Smooth muscle cell (in vitro differentiated cells): Measurements from ENCODE around the gene SOX5. TPM values are rescaled to one million over a fixed set of nuclear protein-coding genes. Genes with fewer than 3 reads are reported as not detected.
A peak's percentile ranks its signal among the peaks of the same experiment; 100 is the strongest.

Experiments
- DNase-seq: peaks from one replicate; lab custom pipeline; 2025; ENCODE audit not compliant: unreplicated experiment; lab: John Stamatoyannopoulos, UW
- H2AFZ ChIP-seq: fragments of 200-600 bp; sonication (generic); 2 replicates; pipeline ENCODE4 v1.6.0; 2016; ENCODE audit warnings: antibody characterized with exemption, low read depth, mild to moderate bottlenecking
- H3F3A ChIP-seq: fragments of 200-600 bp; sonication (generic); 2 replicates; pipeline ENCODE4 v1.6.0; 2017; ENCODE audit warnings: antibody characterized with exemption, low read depth
- H3K27ac ChIP-seq: fragments of 200-600 bp; sonication (generic); 2 replicates; pipeline ENCODE4 v1.5.1; 2016; ENCODE audit warnings: low read depth, mild to moderate bottlenecking
- H3K27me3 ChIP-seq: fragments of 200-600 bp; sonication (generic); 2 replicates; pipeline ENCODE4 v1.6.1; 2016; ENCODE audit warnings: low read depth, mild to moderate bottlenecking
- H3K36me3 ChIP-seq: fragments of 200-600 bp; sonication (generic); 2 replicates; pipeline ENCODE4 v1.5.1; 2016; ENCODE audit warnings: low read depth
- H3K4me1 ChIP-seq: fragments of 200-600 bp; sonication (generic); 2 replicates; pipeline ENCODE4 v1.5.1; 2016; ENCODE audit warnings: low read depth
- H3K4me2 ChIP-seq: fragments of 200-600 bp; sonication (generic); 2 replicates; pipeline ENCODE4 v1.6.0; 2016; ENCODE audit warnings: mild to moderate bottlenecking
- H3K4me3 ChIP-seq: fragments of 200-600 bp; sonication (generic); 2 replicates; pipeline ENCODE4 v1.5.1; 2016; ENCODE audit warnings: mild to moderate bottlenecking
- H3K79me2 ChIP-seq: fragments of 200-600 bp; sonication (generic); 2 replicates; pipeline ENCODE4 v1.6.0; 2016; ENCODE audit warnings: low read depth, mild to moderate bottlenecking
- H3K9ac ChIP-seq: fragments of 200-600 bp; sonication (generic); 2 replicates; pipeline ENCODE4 v1.6.0; 2016; ENCODE audit warnings: low read depth
- H3K9me3 ChIP-seq: fragments of 200-600 bp; sonication (generic); replicated peaks from 2 replicates; pipeline ENCODE4 v1.5.1; 2016; ENCODE audit warnings: low read depth
- H4K20me1 ChIP-seq: fragments of 200-600 bp; sonication (generic); 2 replicates; pipeline ENCODE4 v1.6.0; 2016; ENCODE audit warnings: low read depth
- CTCF ChIP-seq: fragments of 200-600 bp; sonication (generic); IDR thresholded peaks from 2 replicates; pipeline ENCODE4 v1.5.1; 2017; ENCODE audit warnings: borderline replicate concordance, mild to moderate bottlenecking, antibody characterized with exemption; ENCODE audit not compliant: insufficient read depth, poor library complexity, severe bottlenecking
- WGBS: methylation state at CpG from one replicate; pipeline ENCODE4 v1.1.7; 2016; ENCODE audit warnings: low lambda C conversion rate; 5-methylcytosine and 5-hydroxymethylcytosine counted together
- polyA plus RNA-seq: library from polyadenylated mRNA; unstranded; fragments of >200 nt; fragmentation: Nextera tagmentation; extraction: Ambion mirVana; gene quantifications from 2 replicates; pipeline ENCODE4 v1.2.1, GENCODE V29; 2016
- total RNA-seq: library from RNA; depleted of rRNA; stranded (reverse); fragments of >200 nt; gene quantifications from 2 replicates; pipeline ENCODE4 v1.2.3, GENCODE V29; 2014

SOX5 gene
- total and polyA plus RNA-seq, 2 experiments from 2014 or later, result 22.3 to 47.8 TPM

GRCh38 chr12:23763724-23764123, 185.7 kb downstream of the SOX5 start:
- H3K27me3 ChIP-seq, result no peaks in the 10 kb centered on the region
- H3K27ac ChIP-seq, result no peak overlapping the region
- peaks cover 5% of the 10 kb centered on the region for H4K20me1 ChIP-seq
- DNase-seq, result no peak
- H3K36me3 ChIP-seq, result no peaks in the 10 kb centered on the region
- peaks cover 34% of the 10 kb centered on the region for H3K4me1 ChIP-seq
- WGBS, result 97% methylated on average over 1 of the region's 1 CpG
- H3K4me3 ChIP-seq, result no peak overlapping the region
- H3K4me2 ChIP-seq, result no peak overlapping the region
- no peak for TF ChIP-seq CTCF
- H3K79me2 ChIP-seq, result peaks cover 3% of the 10 kb centered on the region
- H2AFZ ChIP-seq, result no peak overlapping the region
- H3K9me3 ChIP-seq, result no peaks in the 10 kb centered on the region
- no peak overlapping the region for H3K9ac ChIP-seq
- no peaks in the 10 kb centered on the region for H3F3A ChIP-seq

GRCh38 chr12:23760495-23760894, 189.0 kb downstream of the SOX5 start:
- peaks cover 7% of the 10 kb centered on the region for H3K79me2 ChIP-seq
- H3F3A ChIP-seq, result peaks cover 6% of the 10 kb centered on the region
- H3K36me3 ChIP-seq, result no peaks in the 10 kb centered on the region
- TF ChIP-seq CTCF, result no peak
- no peak overlapping the region for H3K4me3 ChIP-seq
- no peak overlapping the region for H3K4me2 ChIP-seq
- H3K27me3 ChIP-seq, result no peaks in the 10 kb centered on the region
- H3K27ac ChIP-seq, result no peak overlapping the region
- 86% methylated on average over 1 of the region's 1 CpG for WGBS
- H3K4me1 ChIP-seq, result peaks cover 55% of the 10 kb centered on the region
- peaks cover under 1% of the 10 kb centered on the region for H4K20me1 ChIP-seq
- H3K9me3 ChIP-seq, result no peaks in the 10 kb centered on the region
- no peak for DNase-seq
- H3K9ac ChIP-seq, result no peak overlapping the region
- H2AFZ ChIP-seq, result no peak overlapping the region

GRCh38 chr12:23758608-23759007, 190.9 kb downstream of the SOX5 start:
- H3K79me2 ChIP-seq, result peaks cover 7% of the 10 kb centered on the region
- no peaks in the 10 kb centered on the region for H3K36me3 ChIP-seq
- H3K9me3 ChIP-seq, result no peaks in the 10 kb centered on the region
- no peaks in the 10 kb centered on the region for H4K20me1 ChIP-seq
- 88% methylated on average over 3 of the region's 3 CpGs for WGBS
- H2AFZ ChIP-seq, result no peak overlapping the region
- peaks cover 6% of the 10 kb centered on the region for H3F3A ChIP-seq
- no peak overlapping the region for H3K9ac ChIP-seq
- H3K27me3 ChIP-seq, result no peaks in the 10 kb centered on the region
- no peak overlapping the region for H3K4me2 ChIP-seq
- DNase-seq, result no peak
- H3K27ac ChIP-seq, result no peak overlapping the region
- no peak for TF ChIP-seq CTCF
- H3K4me1 ChIP-seq, result peaks cover 73% of the 10 kb centered on the region
- no peak overlapping the region for H3K4me3 ChIP-seq

GRCh38 chr12:23757541-23757962, 191.9 kb downstream of the SOX5 start:
- H2AFZ ChIP-seq, result no peak overlapping the region
- H3K9me3 ChIP-seq, result no peaks in the 10 kb centered on the region
- H3F3A ChIP-seq, result peaks cover 6% of the 10 kb centered on the region
- H3K27me3 ChIP-seq, result no peaks in the 10 kb centered on the region
- 6% methylated on average over 1 of the region's 1 CpG for WGBS
- no peak overlapping the region for H3K27ac ChIP-seq
- peaks cover 7% of the 10 kb centered on the region for H3K79me2 ChIP-seq
- H3K9ac ChIP-seq, result no peak overlapping the region
- TF ChIP-seq CTCF, result no peak
- peak overlapping the region; percentile 14 for H3K4me2 ChIP-seq
- H3K4me3 ChIP-seq, result no peak overlapping the region
- no peaks in the 10 kb centered on the region for H4K20me1 ChIP-seq
- no peak for DNase-seq
- H3K36me3 ChIP-seq, result no peaks in the 10 kb centered on the region
- H3K4me1 ChIP-seq, result peaks cover 84% of the 10 kb centered on the region
